IPS DF 4.7 (cell line): Measurements from ENCODE around the gene SHANK1.
"Not testable (repeated sequence)": the region's sequence is repeated elsewhere in the genome, so short reads cannot be mapped to it uniquely, and the experiment has no call there.

Source experiments
- DNase-seq: peaks from one replicate; pipeline ENCODE4 v3.0.0-alpha.2; 2013; ENCODE audit warnings: low spot score; ENCODE audit errors: extremely low read depth

The SHANK1 gene

DNA sequence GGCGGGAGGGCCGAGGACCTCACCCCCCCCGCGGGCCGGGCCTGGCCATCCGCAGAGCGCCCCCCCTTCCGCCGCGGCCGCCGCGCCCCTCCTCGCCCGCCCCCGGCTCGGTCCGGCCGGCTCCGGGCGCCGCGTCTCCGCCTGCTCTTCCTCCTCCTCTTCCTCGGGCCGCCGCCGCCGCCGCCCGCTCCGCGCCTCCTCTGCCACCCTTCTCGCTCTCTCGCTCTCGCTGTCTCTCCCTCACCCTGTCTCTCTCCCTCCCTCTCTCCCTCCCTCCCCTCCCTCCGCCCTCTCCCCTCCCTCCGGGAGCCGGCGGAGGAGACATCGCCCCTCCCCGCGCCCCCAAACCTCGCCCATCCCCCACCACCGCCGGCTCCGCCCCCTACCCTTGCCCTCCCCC lies at the start of gene SHANK1:
Gene SHANK1, minus strand, starts transcription at position 237 of the 400 bp plus-strand sequence. CDS start 2,883 bp downstream, outside the sequence.
- no peak for DNase-seq

GRCh38 chr19:50768277-50768676 lies 48.7 kb upstream of the SHANK1 start:
- no peak for DNase-seq

DNA sequence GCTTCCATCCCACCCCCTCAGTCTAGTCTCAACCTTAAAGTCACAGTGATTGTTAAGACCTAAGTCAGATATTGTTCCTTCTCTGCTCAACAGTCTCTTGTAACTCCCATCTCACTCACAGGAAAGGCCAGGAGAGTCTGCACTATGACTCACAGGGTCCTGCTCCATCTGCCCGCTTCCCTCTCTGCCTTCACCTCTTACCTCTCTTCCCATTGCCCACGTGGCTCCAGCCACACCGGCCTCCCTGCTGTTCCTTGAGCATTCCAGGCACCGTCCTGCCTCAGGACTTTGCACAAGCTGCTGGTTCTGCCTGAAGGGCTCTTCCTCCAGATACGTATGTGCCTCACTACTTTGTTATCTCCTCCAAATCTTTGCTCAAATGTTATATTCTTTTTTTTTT lies 47.7 kb upstream of the SHANK1 start:
- DNase-seq = not testable (repeated sequence)

DNA sequence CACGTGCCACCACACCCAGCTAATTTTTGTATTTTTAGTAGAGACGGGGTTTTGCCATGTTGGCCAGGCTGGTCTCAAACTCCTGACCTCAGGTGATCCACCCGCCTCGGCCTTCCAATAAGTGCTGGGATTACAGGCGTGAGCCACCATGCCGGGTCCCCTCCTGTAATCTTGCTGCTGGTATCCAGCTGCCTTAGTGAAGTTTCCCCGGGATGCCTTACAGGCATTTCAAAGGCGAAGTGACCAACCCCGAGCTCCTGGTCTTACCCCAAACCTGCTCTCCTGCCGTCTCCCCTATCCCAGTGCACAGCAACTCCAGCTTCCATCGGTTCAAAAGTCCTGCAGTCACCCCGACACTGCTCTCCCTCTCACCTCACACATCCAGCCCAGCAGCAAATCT lies 47.1 kb upstream of the SHANK1 start:
- not testable (repeated sequence) for DNase-seq

GRCh38 chr19:50764409-50764808 lies 44.8 kb upstream of the SHANK1 start:
- no peak for DNase-seq

DNA sequence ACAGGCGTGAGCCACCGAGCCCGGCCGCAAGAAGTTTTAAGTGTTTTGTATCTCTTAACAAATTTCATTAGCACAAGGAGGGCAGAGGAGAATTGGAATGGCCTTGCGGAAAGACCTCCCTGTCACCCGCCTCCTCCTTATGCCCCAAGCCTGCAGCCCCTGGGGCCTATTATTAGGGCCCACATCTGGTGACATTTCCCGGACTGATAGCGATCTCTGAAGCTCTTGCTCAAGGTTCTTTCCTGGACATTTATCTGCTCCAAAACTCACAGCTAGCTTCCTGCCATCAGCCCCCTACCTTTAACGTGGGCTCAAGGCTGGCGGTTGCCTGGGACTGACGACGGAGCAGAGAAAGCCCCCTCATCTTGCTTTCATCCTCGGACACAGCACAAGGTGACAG lies 43.9 kb upstream of the SHANK1 start:
- DNase-seq = not testable (repeated sequence)

DNA sequence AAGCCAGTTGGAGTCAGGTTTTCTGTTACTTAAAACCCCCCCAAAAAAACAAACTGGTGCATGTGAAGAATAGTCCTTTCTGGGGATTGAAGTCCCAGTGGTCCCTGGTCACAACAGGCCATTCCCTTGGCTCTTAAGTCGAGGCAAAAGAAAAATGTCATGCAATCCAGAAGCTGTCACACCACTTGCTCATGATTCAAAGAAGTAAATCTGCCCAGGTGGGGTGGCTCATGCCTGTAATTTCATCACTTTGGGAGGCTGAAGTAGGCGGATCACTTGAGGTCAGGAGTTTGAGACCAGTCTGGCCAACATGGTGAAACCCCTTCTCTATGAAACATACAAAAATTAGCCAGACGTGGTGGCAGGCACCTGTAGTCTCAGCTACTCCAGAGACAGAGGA lies 41.9 kb upstream of the SHANK1 start:
- not testable (repeated sequence) for DNase-seq

- no peak for DNase-seq
These were observed 40.3 kb upstream of the SHANK1 start for GRCh38 chr19:50759886-50760285.

DNA sequence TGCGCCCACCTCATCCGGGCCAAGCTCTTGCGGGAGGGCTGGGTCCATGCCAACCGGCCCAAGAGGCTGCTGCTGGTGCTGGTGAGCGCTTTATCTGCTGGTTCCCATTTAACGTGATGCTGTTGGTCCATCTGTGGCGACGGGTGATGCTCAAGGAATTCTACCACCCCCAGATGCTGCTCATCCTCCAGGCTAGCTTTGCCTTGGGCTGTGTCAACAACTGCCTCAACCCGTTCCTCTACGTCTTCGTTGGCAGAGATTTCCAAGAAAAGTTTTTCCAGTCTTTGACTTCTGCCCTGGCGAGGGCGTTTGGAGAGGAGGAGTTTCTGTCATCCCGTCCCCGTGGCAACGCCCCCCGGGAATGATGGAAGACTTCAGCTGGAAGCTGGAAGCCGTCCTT lies 39.5 kb upstream of the SHANK1 start:
- not testable (repeated sequence) for DNase-seq

GRCh38 chr19:50757624-50758023 lies 38.0 kb upstream of the SHANK1 start:
- DNase-seq = not testable (repeated sequence)

DNA sequence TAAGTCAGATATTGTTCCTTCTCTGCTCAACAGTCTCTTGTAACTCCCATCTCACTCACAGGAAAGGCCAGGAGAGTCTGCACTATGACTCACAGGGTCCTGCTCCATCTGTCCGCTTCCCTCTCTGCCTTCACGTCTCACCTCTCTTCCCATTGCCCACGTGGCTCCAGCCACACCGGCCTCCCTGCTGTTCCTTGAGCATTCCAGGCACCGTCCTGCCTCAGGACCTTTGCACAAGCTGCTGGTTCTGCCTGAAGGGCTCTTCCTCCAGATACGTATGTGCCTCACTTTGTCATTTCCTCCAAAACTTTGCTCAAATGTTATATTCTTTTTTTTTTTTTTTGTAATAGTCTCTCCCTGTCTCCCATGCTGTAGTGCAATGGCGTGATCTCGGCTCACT lies 36.6 kb upstream of the SHANK1 start:
- DNase-seq = not testable (repeated sequence)

DNA sequence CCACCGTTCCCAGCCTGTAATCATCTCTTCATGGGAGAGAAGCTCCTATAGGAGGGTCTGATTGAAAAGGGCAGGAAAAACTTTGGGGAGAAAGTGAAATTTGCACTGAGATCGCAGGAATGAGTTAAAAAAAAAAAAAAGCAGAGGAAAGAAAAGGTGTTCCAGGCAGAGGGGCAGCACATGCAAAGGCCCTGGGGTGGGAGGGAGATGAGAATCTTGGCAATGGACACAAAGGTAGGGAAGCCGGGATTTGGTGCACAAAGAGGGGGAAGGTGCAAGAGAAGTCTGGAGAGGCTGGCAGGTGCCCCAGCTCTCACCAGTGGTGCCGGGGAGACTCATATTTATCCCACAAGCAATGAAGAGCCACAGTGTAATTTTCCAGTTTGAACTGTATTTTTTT lies 34.3 kb upstream of the SHANK1 start:
- no peak for DNase-seq

DNA sequence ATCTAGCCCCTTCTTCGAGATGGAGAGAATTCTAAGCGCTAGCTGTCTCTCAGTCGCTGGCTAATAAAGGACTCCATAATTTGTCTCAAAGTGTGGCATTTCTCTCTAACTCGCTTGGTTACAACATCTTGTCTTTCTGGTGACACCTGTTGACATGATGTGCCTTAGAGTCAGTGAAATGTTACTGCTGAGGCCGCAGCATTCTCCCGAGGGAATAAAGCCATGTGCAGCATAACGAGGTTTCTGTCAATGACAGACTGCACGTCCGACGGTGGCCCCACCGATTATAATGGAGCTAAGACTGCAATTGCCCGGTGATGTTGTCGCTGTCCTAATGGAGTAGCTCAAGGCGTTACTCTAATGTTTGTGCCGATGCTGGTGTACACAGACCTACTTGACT lies 30.4 kb upstream of the SHANK1 start:
- DNase-seq = no peak

DNA sequence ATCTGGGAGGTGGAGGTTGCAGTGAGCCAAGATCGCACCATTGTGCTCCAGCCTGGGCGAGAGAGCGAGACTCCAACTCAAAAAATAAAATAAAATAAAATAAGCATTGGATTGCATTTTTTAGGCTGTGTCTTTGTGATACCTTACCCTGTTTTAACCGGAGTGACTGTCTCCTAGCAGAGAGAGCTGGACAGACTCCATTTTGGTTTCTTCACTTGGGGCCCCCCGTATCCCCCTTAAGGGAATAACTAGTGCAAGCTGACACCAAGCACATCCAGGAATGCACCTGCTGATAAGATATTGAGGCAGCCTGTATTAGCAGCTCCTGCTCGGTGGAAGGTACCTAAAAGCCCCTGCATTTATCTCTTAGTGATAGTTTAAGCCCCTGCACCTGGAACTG lies 29.9 kb upstream of the SHANK1 start:
- DNase-seq = no peak

GRCh38 chr19:50747141-50747540 lies 27.5 kb upstream of the SHANK1 start:
- DNase-seq = not testable (repeated sequence)

DNA sequence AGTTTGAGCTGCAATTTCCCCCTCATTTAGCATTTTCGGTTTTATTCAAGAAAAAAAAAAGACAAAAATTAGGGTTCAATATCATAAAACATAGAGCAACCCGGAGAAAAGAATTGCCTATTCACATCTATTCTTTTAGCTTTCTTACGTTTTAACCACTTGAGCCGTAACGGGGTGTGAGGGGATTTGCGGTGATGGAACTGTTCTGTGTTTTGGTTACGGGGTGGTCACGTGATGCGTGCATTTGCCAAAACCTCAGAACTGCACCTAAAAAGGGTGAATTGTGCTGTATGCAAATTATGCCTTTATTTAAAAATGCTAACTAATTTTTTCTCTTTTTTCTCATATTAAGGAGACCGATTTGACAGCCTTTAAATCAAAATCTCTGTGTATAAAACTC lies 25.6 kb upstream of the SHANK1 start:
- no peak for DNase-seq

GRCh38 chr19:50743537-50743936 lies 23.9 kb upstream of the SHANK1 start:
- no peak for DNase-seq

DNA sequence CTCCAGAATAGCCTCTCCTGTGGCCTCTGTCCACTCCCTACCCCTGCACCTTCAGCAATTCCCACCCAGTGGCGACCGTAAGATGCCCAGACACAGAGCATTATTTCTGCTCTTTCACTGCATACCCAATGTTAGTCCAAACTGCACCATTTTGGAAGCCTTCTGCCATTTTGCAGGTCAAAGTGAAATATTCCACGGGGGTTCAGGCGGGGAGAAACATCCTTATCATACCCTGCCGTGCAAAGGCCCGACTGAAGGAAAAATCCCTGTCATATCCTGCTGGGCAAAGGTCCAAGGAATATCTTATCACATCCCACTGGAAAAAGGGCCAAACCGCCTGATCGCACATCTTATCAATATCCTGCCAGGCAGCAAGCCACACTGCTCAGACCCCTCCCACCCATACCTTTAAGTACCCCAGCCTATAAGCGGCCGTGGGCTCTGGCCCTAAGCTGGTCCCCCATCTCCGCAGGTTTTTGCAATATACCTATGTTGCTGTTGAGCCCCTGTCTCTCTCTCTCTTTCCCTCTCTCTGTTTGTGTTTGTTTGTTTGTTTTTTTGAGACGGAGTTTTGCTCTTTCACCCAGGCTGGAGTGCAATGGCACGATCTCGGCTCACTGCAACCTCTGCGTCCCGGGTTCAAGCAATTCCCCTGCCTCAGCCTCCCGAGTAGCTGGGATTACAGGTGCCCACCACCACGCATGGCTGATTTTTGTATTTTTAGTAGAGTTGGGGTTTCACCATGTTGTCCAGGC lies 21.8 kb upstream of the SHANK1 start:
- DNase-seq = no peak

DNA sequence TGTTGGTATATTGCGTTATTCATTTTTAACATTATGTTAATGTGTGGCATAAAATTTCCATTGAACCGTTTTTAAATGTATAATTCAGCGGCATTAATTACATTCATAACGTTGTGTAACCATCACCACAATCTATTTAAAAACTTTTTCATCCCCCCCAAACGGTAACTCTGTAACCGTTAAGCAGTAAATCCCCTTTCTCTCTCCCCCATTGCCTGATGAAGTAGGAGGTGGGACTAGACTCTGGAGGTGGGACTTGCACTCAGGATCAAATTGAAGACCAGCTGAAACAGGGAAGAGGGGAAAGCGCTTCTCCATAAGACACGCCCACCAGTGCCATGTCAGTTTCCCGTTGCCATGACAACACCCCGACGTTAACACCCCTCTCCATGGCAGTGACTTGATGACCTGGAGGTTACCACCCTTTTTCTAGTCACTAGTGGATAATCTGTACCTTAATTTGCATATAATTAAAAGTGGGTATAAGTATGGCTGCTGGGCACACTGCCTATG lies 20.4 kb upstream of the SHANK1 start:
- no peak for DNase-seq

- DNase-seq = no peak
These were observed 19.7 kb upstream of the SHANK1 start for GRCh38 chr19:50739132-50739913.

- no peak for DNase-seq
These were observed 16.7 kb upstream of the SHANK1 start for GRCh38 chr19:50736338-50736737.

- no peak for DNase-seq
These were observed 16.3 kb upstream of the SHANK1 start for GRCh38 chr19:50735869-50736268.
